ENCODE results near the gene RSPO4.
"Not testable (repeated sequence)": the region's sequence is repeated elsewhere in the genome, so short reads cannot be mapped to it uniquely, and the experiment has no call there.

The RSPO4 gene

DNA sequence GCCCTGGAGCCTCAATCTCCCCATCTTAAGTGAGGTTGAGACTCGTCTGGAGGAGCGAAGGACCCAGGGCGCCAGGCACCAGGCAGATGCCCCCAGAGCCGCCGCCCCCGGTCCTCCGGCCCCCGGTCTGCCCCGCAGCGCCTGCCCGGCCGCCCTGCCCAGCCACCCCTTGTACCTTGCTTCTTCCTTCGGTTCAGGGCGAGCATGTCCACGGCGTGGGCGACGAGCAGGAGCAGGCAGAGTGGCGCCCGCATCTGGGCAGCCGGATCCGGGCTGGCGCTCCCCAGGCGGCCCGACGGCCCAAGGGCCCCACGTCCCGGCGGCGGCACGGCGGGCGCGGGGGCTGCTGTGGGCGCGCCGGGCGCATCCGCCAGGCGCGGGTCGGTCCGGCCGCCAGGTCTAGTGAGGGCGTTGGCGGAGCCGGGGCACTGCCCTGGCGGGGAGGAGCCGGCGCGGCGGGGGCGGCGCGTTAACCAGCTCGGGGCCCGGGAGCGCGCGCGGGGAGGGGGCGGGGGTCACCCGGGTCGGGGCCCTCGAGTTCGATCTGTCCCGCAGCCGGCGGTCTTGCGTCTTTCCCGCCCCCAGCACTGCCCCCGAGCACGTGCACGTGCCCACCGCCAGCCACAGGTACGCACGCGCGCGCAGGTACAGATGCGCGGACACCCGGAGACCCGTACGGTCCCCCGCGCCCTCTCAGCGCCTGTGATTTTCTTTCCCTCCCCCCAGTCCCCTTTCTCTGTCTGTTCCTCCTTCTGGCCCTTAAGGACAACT is at the start of gene RSPO4:
Gene RSPO4, minus strand, starts transcription at position 401 of the 771 bp plus-strand sequence. Its CDS starts 147 bp downstream, at position 254.
- no peak for DNase-seq

DNA sequence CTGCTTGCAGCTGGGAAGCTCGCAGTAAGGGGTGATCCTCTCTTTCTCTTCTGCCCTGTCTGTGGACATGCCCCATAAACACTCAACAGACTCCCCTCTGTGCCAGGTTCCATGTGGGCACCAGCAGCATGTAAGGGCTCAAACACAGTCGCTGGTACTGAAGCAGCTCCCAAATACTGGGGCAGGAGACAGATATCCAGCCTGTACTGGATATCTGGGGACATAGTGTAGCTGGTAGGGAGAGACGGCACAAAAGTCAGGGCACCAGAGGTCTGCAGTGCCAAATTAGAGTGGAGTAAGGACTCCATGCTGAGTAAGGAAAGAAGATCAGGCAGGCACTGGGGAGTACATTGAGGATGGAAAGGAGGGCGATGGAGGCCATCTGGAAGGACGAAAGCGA is 48.3 kb upstream of the RSPO4 start:
- no peak for DNase-seq

DNA sequence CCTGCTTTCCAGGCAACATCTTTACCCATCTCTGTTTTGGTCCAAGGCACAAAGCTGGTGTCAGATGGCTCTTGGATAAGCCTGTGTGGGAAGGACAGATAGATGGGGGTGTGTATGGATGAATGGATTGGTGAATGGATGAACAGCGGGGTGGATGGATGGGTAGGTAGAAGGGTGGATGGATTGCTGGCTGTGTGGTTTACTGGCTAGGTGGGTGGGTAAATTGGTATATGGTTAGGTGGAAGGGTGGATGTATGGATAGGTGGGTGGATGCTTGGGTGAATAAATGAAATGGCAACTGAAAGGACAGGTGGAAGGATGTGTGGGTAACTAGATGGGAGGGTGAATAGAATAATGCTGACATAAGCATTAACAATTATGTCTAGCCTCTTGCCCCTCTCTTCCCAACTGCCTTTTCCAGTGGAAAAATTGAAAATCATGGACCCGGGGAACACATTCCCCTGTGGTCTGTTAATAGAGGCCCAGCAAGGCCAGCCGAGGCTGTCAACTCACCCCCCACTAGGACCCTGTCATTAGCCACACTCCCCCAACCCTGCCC is 43.8 kb upstream of the RSPO4 start:
- DNase-seq = no peak

DNA sequence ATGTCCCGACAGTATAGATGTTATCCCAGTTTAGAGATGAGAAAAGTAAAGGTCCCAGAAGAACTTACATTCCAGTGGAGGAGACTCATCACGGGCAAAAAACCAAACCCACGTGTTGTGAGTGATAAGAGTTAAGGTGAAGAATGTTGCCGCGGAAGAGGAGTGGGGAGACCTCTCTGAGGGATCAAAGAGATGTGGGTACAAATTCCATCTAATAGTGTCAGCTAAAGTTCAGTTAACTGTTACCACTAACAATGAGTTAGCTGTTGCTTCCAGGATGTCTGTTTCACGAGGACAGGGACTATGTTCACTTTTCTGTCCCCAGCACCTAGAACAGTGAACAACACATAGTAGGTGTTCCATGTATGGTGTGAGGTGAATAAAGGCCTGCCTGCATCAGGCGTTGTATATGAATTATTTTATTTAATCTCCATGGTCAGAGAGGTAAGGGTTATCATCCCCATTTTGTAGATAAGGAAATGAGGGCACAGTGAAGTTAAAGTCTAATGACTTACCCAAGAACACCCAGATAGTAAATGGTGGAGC is 39.8 kb upstream of the RSPO4 start:
- no peak for DNase-seq

DNA sequence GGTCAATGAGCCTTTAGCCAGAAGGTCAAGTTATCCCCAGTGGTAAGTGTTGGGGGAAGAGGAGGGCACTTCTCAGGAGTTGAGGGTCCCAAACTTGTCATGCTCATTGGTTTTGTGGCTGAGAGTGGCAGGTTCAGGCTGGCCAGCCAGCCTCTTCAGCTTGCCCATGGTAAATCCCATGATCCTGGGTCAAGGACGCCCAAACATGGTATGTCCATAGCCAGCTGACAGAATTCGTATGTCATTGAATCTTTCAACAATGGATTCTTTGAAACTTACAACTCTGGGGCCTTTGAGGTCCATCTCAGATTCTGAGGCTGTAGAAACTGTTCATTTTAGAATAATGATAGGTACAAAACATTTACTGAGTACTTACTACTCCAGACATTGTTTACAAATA is 36.1 kb upstream of the RSPO4 start:
- DNase-seq = no peak

DNA sequence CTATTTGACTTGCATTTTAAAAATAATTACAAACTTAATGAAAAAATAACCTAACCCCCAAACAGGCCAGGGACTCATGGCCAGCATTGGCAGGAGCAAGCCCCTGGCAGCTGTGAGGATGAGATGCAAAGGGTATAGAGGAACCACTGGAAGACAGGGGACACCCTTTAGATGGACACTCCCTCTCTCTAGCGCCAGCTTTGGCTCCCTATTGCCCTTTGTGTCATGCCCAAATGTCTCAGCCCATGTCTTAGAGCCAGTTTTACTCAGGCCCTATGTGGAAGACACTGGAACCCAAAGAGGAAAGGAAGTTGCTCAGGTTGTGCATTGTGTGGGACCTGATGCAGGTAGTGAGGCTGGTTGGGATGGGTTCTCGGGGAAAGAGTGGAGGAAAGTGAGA is 34.9 kb upstream of the RSPO4 start:
- DNase-seq = no peak

DNA sequence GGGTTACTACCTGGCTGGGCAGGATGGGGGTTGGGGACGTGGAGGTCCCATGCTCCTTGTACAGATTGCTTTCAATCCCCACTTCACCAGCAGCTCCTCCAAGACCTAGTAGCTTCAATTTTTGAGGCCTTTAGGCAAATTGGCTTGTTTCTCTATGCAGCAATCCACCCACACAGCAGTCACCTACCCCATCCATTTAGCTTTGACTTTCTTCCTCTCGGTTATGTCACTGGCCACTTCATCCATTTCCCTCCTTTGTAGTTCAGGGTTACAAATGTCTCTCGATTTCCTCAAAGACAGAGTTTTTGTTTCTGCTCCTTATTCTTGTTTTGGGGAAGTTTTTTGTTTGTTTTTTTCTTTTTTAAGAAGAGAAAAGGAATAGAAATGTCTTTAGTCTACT is 33.4 kb upstream of the RSPO4 start:
- DNase-seq = no peak

DNA sequence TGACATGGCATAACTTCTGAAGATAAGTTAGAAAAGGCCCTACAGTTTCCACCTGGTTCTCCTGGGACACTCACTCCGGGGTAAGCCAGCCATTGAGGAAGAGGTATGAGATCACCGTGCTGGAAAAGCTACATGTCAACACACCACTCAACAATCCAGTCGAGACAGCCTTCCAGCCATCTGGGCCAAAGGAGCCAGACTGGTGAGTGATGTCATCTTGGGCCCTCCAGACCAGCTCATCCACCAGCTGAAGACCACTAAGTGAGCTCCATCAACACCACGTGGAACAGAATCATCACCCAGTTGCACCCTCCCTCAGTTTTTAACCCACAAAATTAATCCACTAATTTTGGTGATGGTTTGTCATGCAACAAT is 32.3 kb upstream of the RSPO4 start:
- no peak for DNase-seq

DNA sequence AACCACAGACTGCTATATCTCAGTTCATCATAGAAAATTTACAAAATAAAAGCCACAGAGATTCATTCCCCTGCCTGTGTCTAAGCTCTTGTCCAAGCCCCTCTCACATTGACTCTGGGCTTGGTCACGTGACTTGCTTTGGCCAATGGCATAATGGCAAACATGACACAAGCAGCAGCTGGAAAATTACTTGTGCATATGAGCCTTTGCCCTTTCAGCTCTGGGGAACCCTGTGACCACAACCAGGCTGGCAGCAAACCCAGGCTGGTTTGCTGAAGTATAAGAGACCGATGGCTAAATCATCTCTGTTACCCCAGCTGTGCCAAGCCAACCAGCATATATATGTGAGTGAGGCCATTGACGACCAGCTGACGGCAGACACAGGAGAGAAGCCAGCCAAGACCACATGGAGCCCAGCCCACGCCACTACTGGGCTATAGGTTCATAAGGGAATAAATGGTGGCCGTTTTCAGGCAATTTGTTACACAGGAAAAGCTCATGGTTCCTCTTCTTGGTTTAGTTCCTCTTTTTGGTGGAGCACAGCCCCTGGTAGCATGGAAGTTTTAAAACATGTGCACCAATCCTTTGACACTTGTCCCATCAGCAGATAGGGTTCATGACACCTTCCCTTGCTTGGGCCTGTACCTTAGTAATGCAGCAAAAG is 31.8 kb upstream of the RSPO4 start:
- no peak for DNase-seq

DNA sequence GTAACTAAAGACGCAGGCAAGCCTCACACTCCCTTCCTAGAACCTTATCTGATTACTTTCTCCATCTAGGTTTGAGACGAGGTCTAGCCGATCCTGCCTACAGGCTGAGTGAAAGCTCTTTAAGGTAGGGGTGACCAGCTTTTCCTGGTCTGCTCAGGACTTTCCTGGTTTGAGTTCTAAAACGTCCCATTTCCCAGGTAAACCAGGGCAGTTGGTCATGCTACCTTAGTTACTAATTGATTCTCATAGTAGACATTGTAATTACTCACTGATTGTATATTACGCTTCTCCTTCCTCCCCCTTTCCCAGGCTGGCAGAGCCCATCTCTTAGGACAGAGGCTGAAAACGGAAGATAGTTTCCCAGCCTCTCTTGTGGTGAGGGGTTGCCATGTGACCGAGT is 27.9 kb upstream of the RSPO4 start:
- DNase-seq = no peak

DNA sequence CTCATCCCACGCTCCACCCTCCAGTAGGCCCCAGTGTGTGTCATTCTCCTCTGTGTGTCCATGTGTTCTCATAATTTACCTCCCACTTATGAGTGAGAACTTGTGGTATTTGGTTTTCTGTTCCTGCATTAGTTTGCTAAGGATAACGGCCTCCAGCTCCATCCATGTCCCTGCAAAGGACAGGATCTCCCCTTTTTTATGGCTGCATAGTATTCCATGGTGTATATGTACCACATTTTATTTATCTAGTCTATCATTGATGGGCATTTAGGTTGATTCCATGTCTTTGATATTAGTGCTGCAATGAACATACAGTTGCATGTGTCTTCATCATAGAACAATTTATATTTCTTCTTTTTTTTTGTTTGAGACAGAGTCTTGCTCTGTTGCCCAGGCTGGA is 24.1 kb upstream of the RSPO4 start:
- not testable (repeated sequence) for DNase-seq

DNA sequence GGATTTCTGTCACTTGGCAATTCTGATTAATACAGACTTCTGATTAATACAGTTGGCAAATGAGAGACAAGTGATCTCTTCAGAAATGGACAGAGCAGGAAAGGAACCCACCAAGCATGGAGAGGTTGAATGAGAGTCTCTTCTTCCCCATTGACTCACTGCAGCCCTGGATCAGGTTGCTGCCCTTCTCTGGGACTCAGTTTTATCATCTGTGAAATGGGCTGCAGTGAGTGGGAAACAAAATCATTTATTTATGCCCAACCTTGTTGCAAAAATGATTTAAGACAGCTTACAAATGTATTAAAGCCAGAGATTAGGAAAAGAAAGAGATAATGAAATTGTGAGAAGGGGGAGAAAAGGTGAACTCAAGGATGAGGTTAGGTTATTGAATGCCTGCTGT is 20.8 kb upstream of the RSPO4 start:
- no peak for DNase-seq

DNA sequence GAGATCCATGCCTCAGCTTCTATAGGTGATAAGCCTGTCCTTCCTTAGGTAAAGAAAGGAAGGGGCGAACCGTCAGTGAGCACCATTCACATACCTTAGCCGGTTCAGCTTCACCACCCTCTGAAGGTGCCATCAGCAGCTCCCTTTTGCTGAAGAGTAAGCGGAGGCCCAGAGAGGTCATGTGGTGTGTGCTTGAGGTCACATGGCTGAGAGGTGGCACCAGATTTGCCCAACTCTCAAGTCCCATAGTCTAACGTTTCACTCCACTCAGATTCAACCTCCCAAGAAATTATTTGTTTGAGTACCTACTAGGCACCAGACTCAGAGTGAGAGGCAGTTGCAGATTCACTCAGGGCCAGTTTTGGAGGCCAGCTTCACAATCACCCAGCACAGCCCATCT is 18.5 kb upstream of the RSPO4 start:
- no peak for DNase-seq

DNA sequence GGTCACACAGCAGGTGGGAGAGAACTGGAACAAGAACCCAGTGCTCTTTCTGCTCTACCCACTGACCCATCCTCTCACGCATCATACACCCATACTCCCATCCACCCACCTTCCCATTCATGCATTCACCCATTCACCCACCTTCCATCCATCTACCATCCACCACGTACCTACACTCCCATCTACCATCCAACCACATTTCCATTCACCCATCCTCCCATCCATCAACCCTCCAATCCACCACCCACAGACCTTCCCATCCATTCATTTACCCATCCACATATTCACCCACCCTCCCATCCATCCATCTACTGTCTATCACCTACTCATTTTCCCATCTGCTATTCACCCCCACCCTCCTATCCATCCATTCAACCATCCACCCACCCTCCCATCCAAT is 17.2 kb upstream of the RSPO4 start:
- no peak for DNase-seq

DNA sequence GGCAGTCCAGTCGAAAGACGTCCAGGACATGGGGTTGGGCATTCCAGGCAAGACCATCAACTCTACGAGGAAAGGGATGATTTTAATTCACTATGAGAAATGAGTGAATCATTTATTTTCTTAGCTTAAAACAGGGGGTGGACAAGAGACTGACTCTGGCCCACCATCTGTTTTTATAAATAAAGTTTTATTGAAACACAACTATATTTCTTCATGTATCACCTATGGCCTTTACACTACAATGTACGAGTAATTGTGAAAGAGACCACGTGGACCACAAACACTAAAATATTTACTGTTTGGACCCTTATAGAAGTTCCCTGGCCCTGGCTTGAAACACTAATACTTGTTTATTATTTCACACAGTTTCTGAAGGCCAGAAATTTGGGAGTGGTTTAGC is 15.6 kb upstream of the RSPO4 start:
- no peak for DNase-seq

DNA sequence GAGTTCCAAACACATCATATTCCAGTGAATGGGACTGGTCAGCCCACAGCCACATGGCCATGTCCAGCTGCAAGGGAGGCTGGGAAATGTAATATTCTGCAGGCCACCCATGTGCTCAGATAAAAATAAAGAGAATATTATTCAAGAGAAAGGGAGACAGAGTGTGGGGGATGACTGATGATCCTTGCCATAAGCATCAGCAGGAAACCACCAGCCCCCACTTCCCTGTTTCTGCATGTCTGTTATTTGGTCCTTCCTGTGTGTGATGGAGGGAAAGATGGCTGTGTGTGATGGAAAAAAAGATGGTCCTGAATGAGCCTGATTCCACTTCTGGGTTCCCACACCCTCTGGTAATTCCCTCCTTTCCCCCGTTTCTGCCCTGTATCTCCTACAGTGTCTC is 13.1 kb upstream of the RSPO4 start:
- DNase-seq = no peak

DNA sequence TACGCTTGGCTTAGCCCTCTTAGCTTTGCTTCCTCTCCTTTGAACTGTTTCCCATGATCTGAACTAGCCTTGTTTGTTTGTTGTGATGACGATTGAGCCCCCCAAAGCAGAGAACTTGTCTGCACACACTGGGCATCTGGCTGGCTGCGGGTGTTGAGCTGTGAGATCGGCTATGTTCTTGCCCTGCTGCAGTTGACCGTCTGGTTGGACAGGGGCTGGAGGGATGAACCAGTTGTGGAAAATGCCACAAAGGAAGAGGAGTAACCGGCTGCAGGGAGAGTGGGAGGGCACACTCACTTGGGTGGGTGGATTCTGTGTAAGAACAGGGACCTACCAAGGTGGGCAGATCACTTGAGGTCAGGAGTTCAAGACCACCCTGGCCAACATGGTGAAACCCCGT is 12.4 kb upstream of the RSPO4 start:
- no peak for DNase-seq

DNA sequence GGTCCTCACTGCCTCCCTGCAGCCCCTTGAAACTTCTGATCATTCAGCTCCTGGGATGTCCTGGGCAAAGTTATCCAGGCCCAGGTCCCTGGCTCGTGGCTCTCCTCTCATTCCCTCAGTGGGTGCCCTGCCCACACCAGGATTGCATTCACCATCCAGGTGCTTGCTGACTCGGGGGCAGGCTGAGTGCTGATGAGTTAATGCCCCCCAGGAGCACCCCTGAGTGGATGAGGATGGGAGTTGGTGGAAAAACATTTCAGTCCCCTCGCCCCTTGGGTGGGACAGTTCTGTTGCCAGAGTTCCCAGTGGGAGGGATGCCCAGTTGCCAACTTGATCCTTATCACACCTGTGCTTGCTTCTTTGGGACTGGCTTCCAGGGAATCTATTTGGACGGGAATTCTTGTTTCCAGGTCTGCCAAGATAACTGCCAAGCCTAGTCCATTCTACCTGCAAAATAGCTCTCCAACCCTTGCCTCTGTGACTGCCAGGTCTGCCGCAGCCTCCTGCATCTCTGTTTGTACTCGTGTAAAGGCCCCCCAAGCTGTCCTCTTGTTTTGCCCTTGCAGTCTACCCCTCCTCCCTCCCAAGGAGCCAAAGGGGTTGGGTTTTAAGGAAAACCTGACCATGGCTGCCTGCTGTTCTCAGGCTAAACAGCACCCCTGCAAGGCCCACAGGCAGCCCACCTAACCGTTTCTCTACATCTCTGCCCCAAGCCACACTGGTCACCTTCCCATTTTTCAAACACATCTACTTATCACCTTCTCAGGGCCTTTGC is 11.6 kb upstream of the RSPO4 start:
- no peak for DNase-seq

DNA sequence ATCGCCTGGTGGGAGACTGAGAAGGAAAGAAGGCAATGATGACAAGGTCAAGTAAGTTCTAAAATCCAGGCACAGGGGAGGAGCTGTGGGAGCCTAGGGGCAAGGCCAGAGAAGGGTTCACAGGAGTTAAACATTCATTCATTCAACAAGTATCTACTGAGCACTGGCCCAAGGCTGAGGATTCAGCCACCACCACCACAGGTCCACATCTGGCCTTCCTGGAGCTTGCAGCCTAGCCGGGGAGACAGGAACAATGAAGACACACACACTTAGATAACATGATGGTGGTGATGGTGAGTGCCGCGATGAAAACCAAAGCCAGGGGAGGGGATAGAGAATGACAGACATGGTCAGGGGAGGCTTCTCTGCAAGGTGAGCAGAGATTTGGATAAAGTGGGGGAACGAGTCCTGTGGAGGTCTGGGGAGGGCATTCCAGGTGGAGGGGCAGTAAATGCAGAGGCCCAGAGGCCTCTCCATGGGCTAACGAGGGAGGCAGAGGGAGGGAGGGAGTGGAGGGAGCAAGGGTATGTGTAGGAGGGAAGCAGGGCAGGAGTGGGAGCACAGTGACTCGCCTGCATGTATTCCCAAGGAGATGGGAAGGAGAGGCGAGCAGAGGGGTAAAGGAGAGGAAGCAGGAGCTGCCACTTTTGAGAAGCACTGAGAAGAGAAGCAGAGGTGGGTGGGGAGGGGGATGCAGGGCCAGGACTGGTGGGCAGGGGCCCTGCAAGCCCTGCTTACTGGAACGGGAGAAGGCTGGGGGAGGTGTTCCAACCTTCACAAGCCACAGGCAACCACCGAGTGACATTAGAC is 10.5 kb upstream of the RSPO4 start:
- no peak for DNase-seq

DNA sequence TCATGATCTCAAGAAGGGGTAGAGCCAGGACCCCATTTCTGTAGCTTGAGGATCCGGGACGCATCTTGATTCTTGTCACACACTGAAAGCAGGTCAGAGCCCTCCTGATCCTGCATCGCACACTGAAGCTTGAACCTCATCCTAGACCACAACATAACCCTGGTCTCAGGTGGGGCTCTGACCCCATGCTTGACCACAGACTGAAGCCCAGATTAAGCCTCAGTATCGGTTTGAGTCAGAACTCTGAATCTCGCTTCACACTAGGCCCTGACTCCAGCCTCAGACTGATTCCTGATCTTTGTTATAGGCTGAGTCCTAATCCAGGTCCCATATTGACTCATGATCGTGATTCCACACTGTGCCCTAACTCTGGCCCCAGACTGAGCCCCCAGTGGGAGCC is 8.5 kb upstream of the RSPO4 start:
- no peak for DNase-seq

DNA sequence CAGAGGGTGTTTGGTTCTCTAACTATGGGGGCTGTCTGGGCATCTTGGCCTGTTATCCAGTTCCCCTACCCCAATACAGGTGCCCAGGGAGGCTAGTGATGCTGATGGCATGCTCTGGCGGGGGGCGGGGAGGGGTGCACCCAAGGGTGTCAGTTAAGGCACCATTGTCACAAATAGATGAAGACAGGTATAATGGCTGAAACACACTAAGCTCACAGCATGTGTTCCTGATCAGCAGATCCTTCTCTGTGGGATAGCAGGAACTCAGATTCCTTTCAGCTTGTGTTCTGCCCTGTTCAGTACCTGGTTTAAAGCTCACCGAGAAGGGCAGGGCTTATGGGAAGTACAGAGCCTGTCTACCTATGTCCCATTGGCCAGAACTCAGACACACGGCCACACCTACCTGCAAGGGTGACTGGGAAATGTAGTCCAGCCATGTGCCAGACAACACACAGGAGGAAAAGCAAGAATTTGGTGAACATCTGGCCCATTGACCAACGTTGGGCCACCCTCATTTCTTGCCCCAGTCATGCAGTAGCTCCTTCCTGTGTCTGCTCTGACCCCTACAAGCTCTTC is 3.4 kb upstream of the RSPO4 start:
- no peak for DNase-seq
